BJ (cell line): ENCODE measurements around the gene PMEPA1. TPM values are rescaled to one million over a fixed set of nuclear protein-coding genes. Genes with fewer than 3 reads are reported as not detected.

Experiments
- CTCF ChIA-PET: fragments of 350-600 bp; formaldehyde crosslinking; extraction: SDS; loops from one replicate; lab custom pipeline; 2021; ENCODE audit warnings: antibody characterized with exemption, inconsistent platforms; lab: Yijun Ruan, JAX
- POLR2A ChIA-PET: fragments of 300-600 bp; sonication (Branson Sonifier 250); formaldehyde crosslinking; extraction: SDS; loops from one replicate; lab custom pipeline; 2021; ENCODE audit warnings: antibody characterized with exemption; lab: Charles Lee
- DNase-seq: peaks from one replicate; pipeline ENCODE4 v3.0.0-alpha.2; 2011; ENCODE audit warnings: low read depth
- H3K27me3 ChIP-seq: 2 replicates; pipeline ENCODE4 v1.6.0; 2011; ENCODE audit warnings: low read length; ENCODE audit not compliant: control insufficient read depth, insufficient read depth
- H3K36me3 ChIP-seq: 2 replicates; pipeline ENCODE4 v1.5.1; 2011; ENCODE audit warnings: low read length; ENCODE audit not compliant: control insufficient read depth, insufficient read depth
- H3K4me3 ChIP-seq: 2 replicates; pipeline ENCODE4 v1.5.1; 2011; ENCODE audit warnings: low read depth, mild to moderate bottlenecking, control low read depth, low read length
- polyA plus RNA-seq: library from polyadenylated mRNA; depleted of rRNA; stranded (reverse); fragments of >200 nt; gene quantifications from 2 replicates; pipeline ENCODE4 v1.2.3, GENCODE V29; 2011
- TF ChIP-seq, protein P1 (sequence below): IDR thresholded peaks from 2 replicates; pipeline ENCODE4 v1.5.1; 2011; ENCODE audit warnings: low read depth, mild to moderate bottlenecking, control low read depth, inconsistent platforms, low read length, moderate library complexity; ENCODE audit not compliant: insufficient read depth

PMEPA1 gene
- polyA plus RNA-seq, 1 experiment, result 5.0 TPM

DNA sequence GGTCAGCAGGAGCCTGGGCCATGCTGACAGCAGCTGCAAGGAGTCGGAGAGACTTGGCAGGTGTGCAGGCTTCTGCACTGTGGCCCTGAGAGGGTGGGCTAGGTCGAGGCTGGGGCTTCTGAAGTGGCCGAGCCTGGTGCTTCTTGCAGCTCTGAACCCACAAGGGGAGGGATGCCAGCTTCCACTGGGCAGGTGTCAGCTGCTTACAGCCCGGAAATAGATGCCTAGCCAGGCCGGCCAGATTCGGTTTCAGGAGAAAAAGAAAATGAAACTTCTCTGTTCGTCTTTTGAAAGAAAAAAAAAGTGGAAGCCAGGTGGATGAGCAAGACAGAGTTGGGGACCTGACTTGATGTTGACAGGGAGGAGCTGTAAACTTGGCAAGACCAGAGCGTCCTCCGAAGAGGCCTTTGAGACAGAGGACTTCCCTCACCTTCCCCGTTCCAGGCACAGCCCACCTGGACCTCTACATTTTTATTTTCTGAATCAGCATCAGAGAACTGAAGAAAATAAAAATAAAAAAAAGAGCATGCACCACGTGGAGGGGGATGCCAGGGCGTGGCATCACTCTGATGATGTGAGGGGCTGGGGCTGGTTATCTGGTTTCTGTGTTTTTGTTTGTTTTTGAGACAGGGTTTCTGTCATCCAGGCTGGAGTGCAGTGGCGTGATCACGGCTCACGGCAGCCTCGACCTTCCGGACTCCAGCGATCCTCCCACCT is 89.4 kb downstream of the PMEPA1 start, which contains the start of gene ZBP1:
Gene ZBP1 (minus strand): TSS at position 153 of the 717 bp plus-strand sequence. CDS start 131 bp downstream, at position 22.
- H3K4me3 ChIP-seq, result no peak within 1 kb of the TSS
- ChIA-PET POLR2A (interaction anchor here (0.7 kb wide), 1 partner anchor 65 kb away, joined by 3 read pairs; no protein-coding TSS in a partner anchor), CTCF (interaction anchor here (0.6 to 1.5 kb wide), 5 partner anchors 119 to 591 kb away, joined by 3 to 5 read pairs (median 3); no protein-coding TSS in a partner anchor)
- no peaks in the 10 kb centered on the region for H3K36me3 ChIP-seq
- H3K27me3 ChIP-seq, result peaks cover 5% of the 10 kb centered on the region
- DNase-seq, result no peak
- TF ChIP-seq, protein P1, sequence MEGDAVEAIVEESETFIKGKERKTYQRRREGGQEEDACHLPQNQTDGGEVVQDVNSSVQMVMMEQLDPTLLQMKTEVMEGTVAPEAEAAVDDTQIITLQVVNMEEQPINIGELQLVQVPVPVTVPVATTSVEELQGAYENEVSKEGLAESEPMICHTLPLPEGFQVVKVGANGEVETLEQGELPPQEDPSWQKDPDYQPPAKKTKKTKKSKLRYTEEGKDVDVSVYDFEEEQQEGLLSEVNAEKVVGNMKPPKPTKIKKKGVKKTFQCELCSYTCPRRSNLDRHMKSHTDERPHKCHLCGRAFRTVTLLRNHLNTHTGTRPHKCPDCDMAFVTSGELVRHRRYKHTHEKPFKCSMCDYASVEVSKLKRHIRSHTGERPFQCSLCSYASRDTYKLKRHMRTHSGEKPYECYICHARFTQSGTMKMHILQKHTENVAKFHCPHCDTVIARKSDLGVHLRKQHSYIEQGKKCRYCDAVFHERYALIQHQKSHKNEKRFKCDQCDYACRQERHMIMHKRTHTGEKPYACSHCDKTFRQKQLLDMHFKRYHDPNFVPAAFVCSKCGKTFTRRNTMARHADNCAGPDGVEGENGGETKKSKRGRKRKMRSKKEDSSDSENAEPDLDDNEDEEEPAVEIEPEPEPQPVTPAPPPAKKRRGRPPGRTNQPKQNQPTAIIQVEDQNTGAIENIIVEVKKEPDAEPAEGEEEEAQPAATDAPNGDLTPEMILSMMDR, result no peak

DNA sequence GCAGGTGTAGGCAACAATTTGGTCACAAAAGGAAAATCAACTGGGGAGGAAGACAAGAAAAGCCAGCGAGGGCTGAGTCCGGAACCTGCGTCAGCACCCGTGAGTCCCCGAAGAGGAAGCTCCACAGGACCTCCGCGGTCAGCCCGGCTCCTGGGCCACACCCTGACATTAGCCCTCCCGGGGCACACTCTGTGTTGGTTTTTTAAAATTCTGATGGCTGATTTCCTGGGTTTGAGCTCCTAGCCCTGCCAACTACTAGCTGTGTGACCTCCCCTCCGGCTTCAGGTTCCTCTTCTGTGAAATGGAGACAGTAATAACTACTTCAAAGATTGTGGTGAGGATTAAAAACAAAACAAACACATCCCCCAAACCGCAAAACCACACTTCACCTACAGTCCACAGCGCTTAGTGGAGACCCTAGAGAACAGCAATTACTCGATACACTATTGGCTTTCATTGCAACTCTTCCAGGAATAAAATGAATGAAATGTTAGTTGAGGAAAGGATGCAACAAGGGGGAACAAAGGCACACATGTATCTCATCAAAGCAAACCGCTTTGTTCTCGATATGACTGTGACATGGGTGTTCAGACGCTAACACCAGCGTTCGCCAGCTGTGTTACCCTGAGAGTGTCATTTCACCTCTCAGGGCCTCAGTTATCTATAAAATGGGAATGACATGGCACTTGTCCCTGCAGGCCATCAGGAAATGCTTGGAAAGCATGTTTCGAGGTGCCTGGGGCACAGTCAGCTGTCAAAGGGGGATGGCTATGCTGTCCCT is 90.6 kb downstream of the PMEPA1 start:
- Histone ChIP-seq H3K4me3 (no peak overlapping the region), H3K27me3 (peaks cover 5% of the 10 kb centered on the region), H3K36me3 (no peaks in the 10 kb centered on the region)
- no peak for DNase-seq
- CTCF ChIA-PET, result interaction anchor here (0.6 to 1.5 kb wide), 3 partner anchors 118 to 594 kb away, joined by 3 to 5 read pairs (median 3); no protein-coding TSS in a partner anchor
- TF ChIP-seq, protein P1, result no peak
- POLR2A ChIA-PET, result no interaction called here

DNA sequence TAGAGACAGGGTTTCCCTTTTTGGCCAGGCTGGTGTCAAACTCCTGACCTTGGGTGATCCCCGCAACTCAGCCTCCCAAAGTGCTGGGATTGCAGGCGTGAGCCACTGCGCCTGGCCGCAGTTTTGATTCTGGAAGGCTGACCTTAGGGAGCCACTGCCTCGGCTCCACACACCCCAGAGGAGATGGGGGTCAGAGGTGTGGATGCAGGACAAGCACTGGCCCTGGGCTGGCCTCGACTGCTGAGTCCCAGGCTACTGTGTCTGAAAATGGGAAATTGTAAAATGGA is 91.1 kb downstream of the PMEPA1 start:
- Histone ChIP-seq H3K27me3 (peaks cover 5% of the 10 kb centered on the region), H3K36me3 (no peaks in the 10 kb centered on the region), H3K4me3 (no peak overlapping the region)
- CTCF ChIA-PET, result no interaction called here
- DNase-seq, result no peak
- TF ChIP-seq, protein P1, result no peak
- POLR2A ChIA-PET, result no interaction called here

DNA sequence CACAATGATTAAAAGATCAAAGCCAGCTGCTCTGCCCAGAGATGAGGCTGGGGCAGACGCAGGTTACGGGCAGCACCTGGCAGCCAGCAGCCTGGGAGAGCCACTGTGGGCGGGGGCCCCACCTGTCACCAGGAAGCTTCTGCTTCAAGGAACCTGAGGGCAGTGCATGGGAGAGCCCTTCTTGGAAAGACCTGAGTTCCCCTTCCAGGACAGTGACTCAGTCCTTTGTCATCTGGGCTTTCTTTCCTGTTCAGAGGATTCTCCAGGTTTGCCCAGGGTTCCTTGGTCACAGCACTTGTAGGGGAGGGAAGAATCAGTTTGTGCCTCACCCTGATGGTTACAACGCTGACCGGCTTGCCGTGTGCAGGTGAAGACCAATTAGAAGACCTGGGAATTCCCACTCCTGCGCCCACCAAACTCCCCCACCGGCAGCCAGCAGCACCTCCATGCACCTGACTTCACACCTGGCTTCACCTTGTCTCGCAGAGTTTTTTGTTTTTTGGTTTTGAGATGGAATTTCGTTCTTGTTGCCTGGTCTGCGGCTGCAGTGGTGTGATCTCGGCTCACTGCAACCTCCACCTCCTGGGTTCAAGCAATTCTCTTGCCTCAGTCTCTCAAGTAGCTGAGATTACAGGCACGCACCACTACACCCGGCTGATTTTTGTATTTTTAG is 91.6 kb downstream of the PMEPA1 start:
- peaks cover 5% of the 10 kb centered on the region for H3K27me3 ChIP-seq

More for the DNA sequence above, 91.6 kb downstream of the PMEPA1 start:
- CTCF ChIA-PET, result interaction anchor here (0.7 kb wide), 1 partner anchor 380 kb away, joined by 3 read pairs; no protein-coding TSS in a partner anchor
- no peak for DNase-seq
- POLR2A ChIA-PET, result no interaction called here
- TF ChIP-seq, protein P1, result no peak
- H3K36me3 ChIP-seq, result no peaks in the 10 kb centered on the region
- no peak overlapping the region for H3K4me3 ChIP-seq
